HTR-8/SVneo (cell line): Measurements from ENCODE around the gene TEX53.
A peak's percentile ranks its signal among the peaks of the same experiment; 100 is the strongest.

Experiments
- DNase-seq: peaks from one replicate; pipeline ENCODE4 v3.0.0; 2011; ENCODE audit warnings: low spot score, mixed read lengths; ENCODE audit not compliant: insufficient read length
- FAIRE-seq: peaks from 2 replicates; lab custom pipeline; 2011; peaks lifted over from hg19 to GRCh38; lab: Jason Lieb, UNC

Gene TEX53

GRCh38 chr9:114657705-114658104 is at the start of gene TEX53:
Gene TEX53, minus strand, starts transcription at chr9:114657805. Its CDS starts 31 bp downstream, at chr9:114657774.
- no peak for DNase-seq
- no peak for FAIRE-seq

GRCh38 chr9:114706711-114707110 is 49.1 kb upstream of the TEX53 start:
- FAIRE-seq, result no peak

GRCh38 chr9:114701988-114702387 is 44.4 kb upstream of the TEX53 start:
- no peak for DNase-seq
- FAIRE-seq, result no peak

More at GRCh38 chr9:114706711-114707110, 49.1 kb upstream of the TEX53 start:
- DNase-seq, result no peak

GRCh38 chr9:114697951-114698351 is 40.3 kb upstream of the TEX53 start:
- FAIRE-seq (no peak), DNase-seq (no peak)

GRCh38 chr9:114696814-114697544 is 39.4 kb upstream of the TEX53 start:
- FAIRE-seq (no peak), DNase-seq (peak; percentile 35)

GRCh38 chr9:114695948-114696347 is 38.3 kb upstream of the TEX53 start:
- FAIRE-seq (no peak), DNase-seq (no peak)

- no peak for FAIRE-seq
- no peak for DNase-seq
Observed at GRCh38 chr9:114694719-114695269, 37.2 kb upstream of the TEX53 start.

- peak; percentile 46 for FAIRE-seq
- peak; percentile 67 for DNase-seq
Observed at GRCh38 chr9:114694146-114694545, 36.5 kb upstream of the TEX53 start.

- no peak for FAIRE-seq
- DNase-seq, result no peak
Observed at GRCh38 chr9:114693248-114693855, 35.7 kb upstream of the TEX53 start.

GRCh38 chr9:114691956-114692295 is 34.3 kb upstream of the TEX53 start:
- DNase-seq (no peak), FAIRE-seq (no peak)

GRCh38 chr9:114691046-114691955 is 33.7 kb upstream of the TEX53 start:
- FAIRE-seq, result no peak
- DNase-seq, result peak; percentile 62

GRCh38 chr9:114690308-114690707 is 32.7 kb upstream of the TEX53 start:
- DNase-seq, result no peak
- no peak for FAIRE-seq

- DNase-seq, result no peak
- FAIRE-seq, result no peak
Observed at GRCh38 chr9:114689813-114690212, 32.2 kb upstream of the TEX53 start.

GRCh38 chr9:114688909-114689610 is 31.5 kb upstream of the TEX53 start:
- no peak for FAIRE-seq
- DNase-seq, result no peak

- FAIRE-seq, result no peak
Observed at GRCh38 chr9:114688379-114688778, 30.8 kb upstream of the TEX53 start.

GRCh38 chr9:114687034-114687433 is 29.4 kb upstream of the TEX53 start:
- DNase-seq, result no peak
- FAIRE-seq, result no peak

More at GRCh38 chr9:114688379-114688778, 30.8 kb upstream of the TEX53 start:
- no peak for DNase-seq

- DNase-seq (no peak), FAIRE-seq (no peak)
Observed at GRCh38 chr9:114685951-114686350, 28.3 kb upstream of the TEX53 start.

- no peak for FAIRE-seq
- no peak for DNase-seq
Observed at GRCh38 chr9:114684036-114684435, 26.4 kb upstream of the TEX53 start.

GRCh38 chr9:114682846-114683245 is 25.2 kb upstream of the TEX53 start:
- FAIRE-seq, result no peak
- no peak for DNase-seq
